ENCODE measurements around the gene RCC2.

RCC2 gene

DNA sequence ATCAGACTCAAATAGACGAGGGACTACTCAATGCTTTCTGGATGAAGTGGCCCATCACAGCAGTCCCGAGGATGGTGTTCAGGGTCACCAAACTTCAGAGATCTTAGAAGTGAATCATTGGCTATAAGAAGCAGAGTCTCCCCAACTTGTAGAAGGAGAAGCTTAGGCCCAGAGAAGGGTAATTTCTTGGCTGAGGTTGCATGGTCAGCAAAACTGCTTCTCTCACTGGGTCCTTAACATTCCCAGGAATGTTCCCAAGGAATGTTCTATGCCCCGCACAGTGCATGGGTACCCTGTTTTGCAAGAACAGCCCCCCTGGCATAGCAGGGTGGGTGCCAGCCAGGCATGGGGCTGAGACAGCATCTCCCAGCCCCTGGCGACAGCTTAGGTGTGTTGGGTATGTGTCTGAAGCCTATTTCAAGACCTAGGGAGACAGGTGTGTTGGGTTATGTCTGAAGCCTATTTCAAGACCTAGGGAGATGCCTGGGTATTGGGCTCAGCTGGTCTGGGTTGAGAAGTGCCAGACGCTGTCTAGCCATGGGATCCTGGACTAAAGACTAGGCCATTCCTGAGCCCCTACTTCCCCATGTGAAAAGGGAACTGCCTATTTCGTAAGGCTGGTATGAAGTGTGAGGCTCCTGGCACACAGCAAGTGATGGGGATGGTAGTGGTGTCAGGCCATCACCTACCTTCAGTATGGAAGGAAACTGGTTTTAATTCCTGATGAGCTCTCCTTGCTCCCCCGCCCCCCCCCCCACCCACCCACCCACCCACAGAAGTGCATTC is 41.4 kb downstream of the RCC2 start:
- Histone ChIP-seq H3K4me3 (ENCODE audit: low read depth, low read length, poor library complexity, severe bottlenecking) (no peak overlapping the region), H3K27ac (ENCODE audit: low read depth, low read length, poor library complexity, severe bottlenecking) (no peak overlapping the region), H3K36me3 (ENCODE audit: insufficient read depth, low read length) (no peaks in the 10 kb centered on the region), H3K9me2 (ENCODE audit: low read depth, low read length) (no peaks in the 10 kb centered on the region), H3K27me3 (ENCODE audit: insufficient read depth, low read length) (no peaks in the 10 kb centered on the region; the same call in 1 of the 2 replicates), H4K20me1 (ENCODE audit: insufficient read depth, low read length) (no peaks in the 10 kb centered on the region), H3K4me2 (ENCODE audit: low read length) (no peak overlapping the region), H2AFZ (ENCODE audit: low read length) (no peak overlapping the region), H3K4me1 (ENCODE audit: insufficient read depth, low read length, severe bottlenecking) (no peaks in the 10 kb centered on the region), H3K9ac (ENCODE audit: low read length) (no peak overlapping the region), H3K79me2 (ENCODE audit: insufficient read depth, low read length) (no peaks in the 10 kb centered on the region), H3F3A (ENCODE audit: insufficient read depth, low read length) (no peaks in the 10 kb centered on the region), H3K9me3 (ENCODE audit: low read length) (no peaks in the 10 kb centered on the region)
- TF ChIP-seq EZH2 (IDR thresholded peaks at IDR 0.05; ENCODE audit: borderline replicate concordance, low read length), result no peak
- TF ChIP-seq, protein P1, sequence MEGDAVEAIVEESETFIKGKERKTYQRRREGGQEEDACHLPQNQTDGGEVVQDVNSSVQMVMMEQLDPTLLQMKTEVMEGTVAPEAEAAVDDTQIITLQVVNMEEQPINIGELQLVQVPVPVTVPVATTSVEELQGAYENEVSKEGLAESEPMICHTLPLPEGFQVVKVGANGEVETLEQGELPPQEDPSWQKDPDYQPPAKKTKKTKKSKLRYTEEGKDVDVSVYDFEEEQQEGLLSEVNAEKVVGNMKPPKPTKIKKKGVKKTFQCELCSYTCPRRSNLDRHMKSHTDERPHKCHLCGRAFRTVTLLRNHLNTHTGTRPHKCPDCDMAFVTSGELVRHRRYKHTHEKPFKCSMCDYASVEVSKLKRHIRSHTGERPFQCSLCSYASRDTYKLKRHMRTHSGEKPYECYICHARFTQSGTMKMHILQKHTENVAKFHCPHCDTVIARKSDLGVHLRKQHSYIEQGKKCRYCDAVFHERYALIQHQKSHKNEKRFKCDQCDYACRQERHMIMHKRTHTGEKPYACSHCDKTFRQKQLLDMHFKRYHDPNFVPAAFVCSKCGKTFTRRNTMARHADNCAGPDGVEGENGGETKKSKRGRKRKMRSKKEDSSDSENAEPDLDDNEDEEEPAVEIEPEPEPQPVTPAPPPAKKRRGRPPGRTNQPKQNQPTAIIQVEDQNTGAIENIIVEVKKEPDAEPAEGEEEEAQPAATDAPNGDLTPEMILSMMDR (IDR thresholded peaks at IDR 0.05; ENCODE audit: low read length), result no peak

- Histone ChIP-seq H3K9me2 (ENCODE audit: low read depth, low read length) (no peaks in the 10 kb centered on the region), H3K27me3 (ENCODE audit: insufficient read depth, low read length) (no peaks in the 10 kb centered on the region; the same call in 1 of the 2 replicates), H3K9me3 (ENCODE audit: low read length) (no peaks in the 10 kb centered on the region), H3K36me3 (ENCODE audit: insufficient read depth, low read length) (no peaks in the 10 kb centered on the region), H3K79me2 (ENCODE audit: insufficient read depth, low read length) (no peaks in the 10 kb centered on the region), H3F3A (ENCODE audit: insufficient read depth, low read length) (no peaks in the 10 kb centered on the region), H3K4me3 (ENCODE audit: low read depth, low read length, poor library complexity, severe bottlenecking) (no peak overlapping the region), H3K4me1 (ENCODE audit: insufficient read depth, low read length, severe bottlenecking) (no peaks in the 10 kb centered on the region), H3K4me2 (ENCODE audit: low read length) (no peak overlapping the region), H2AFZ (ENCODE audit: low read length) (no peak overlapping the region), H3K9ac (ENCODE audit: low read length) (no peak overlapping the region), H3K27ac (ENCODE audit: low read depth, low read length, poor library complexity, severe bottlenecking) (no peak overlapping the region), H4K20me1 (ENCODE audit: insufficient read depth, low read length) (no peaks in the 10 kb centered on the region)
- TF ChIP-seq EZH2 (IDR thresholded peaks at IDR 0.05; ENCODE audit: borderline replicate concordance, low read length), result no peak
- TF ChIP-seq, protein P1 (IDR thresholded peaks at IDR 0.05; ENCODE audit: low read length), result no peak
These were observed 46.2 kb downstream of the RCC2 start for GRCh38 chr1:17393230-17393629.

GRCh38 chr1:17392199-17392740 is 47.2 kb downstream of the RCC2 start:
- no peaks in the 10 kb centered on the region for H3K4me1 ChIP-seq (ENCODE audit: insufficient read depth, low read length, severe bottlenecking)
- H3K9me3 ChIP-seq (ENCODE audit: low read length), result no peaks in the 10 kb centered on the region
- H3K36me3 ChIP-seq (ENCODE audit: insufficient read depth, low read length), result no peaks in the 10 kb centered on the region
- no peak overlapping the region for H3K9ac ChIP-seq (ENCODE audit: low read length)
- H3K9me2 ChIP-seq (ENCODE audit: low read depth, low read length), result no peaks in the 10 kb centered on the region
- no peak for TF ChIP-seq EZH2 (IDR thresholded peaks at IDR 0.05; ENCODE audit: borderline replicate concordance, low read length)
- TF ChIP-seq, protein P1 (IDR thresholded peaks at IDR 0.05; ENCODE audit: low read length), result no peak
- H4K20me1 ChIP-seq (ENCODE audit: insufficient read depth, low read length), result no peaks in the 10 kb centered on the region
- H3F3A ChIP-seq (ENCODE audit: insufficient read depth, low read length), result no peaks in the 10 kb centered on the region
- H3K4me2 ChIP-seq (ENCODE audit: low read length), result no peak overlapping the region
- no peak overlapping the region for H3K4me3 ChIP-seq (ENCODE audit: low read depth, low read length, poor library complexity, severe bottlenecking)
- H3K27me3 ChIP-seq (ENCODE audit: insufficient read depth, low read length), result no peaks in the 10 kb centered on the region; the same call in 1 of the 2 replicates
- H3K27ac ChIP-seq (ENCODE audit: low read depth, low read length, poor library complexity, severe bottlenecking), result no peak overlapping the region
- no peaks in the 10 kb centered on the region for H3K79me2 ChIP-seq (ENCODE audit: insufficient read depth, low read length)
- no peak overlapping the region for H2AFZ ChIP-seq (ENCODE audit: low read length)

Data from OCI-LY1 (cell line).